Psoas muscle (tissue), 8 donors: ENCODE results near the gene PFDN4. TPM values are rescaled to one million over a fixed set of nuclear protein-coding genes. Genes with fewer than 3 reads are reported as not detected.
"Not testable (repeated sequence)": the region's sequence is repeated elsewhere in the genome, so short reads cannot be mapped to it uniquely, and the experiment has no call there.

Experiments
- ATAC-seq, 4 donors: fragments of 200-7000 bp; cut with Tn5 transposase; one replicate each; pipeline ENCODE4 v1.9.1; 2020; ENCODE audit warnings: moderate library complexity in 3 of 4, mild to moderate bottlenecking in 2 of 4
- DNase-seq, 2 donors: peaks; one replicate each; pipeline ENCODE4 v3.0.0-alpha.2; 2020
- H3K27ac ChIP-seq: fragments of 200-600 bp; one replicate; pipeline ENCODE4 v1.8.0; 2022
- H3K27me3 ChIP-seq, 3 donors: fragments of 200-600 bp in 1 of 3; one replicate each; pipeline versions ENCODE4 v1.6.1 to v1.8.0; 2013 to 2022; ENCODE audit warnings: low read length in 2 of 3, mild to moderate bottlenecking in 2 of 3, moderate library complexity in 1 of 3; ENCODE audit not compliant: insufficient read depth in 3 of 3
- H3K36me3 ChIP-seq, 2 donors: fragments of 200-600 bp in 1 of 2; one replicate each; pipeline versions ENCODE4 v1.6.1 to v1.8.0; 2013 to 2022; ENCODE audit warnings: low read depth in 1 of 2, mild to moderate bottlenecking in 1 of 2, moderate library complexity in 1 of 2; ENCODE audit not compliant: insufficient read depth in 1 of 2
- H3K4me1 ChIP-seq: fragments of 200-600 bp; one replicate; pipeline ENCODE4 v1.8.0; 2022
- H3K4me3 ChIP-seq: fragments of 200-600 bp; one replicate; pipeline ENCODE4 v1.8.0; 2022; ENCODE audit warnings: mild to moderate bottlenecking
- H3K9me3 ChIP-seq: fragments of 200-600 bp; one replicate; pipeline ENCODE4 v1.8.0; 2022
- CTCF ChIP-seq: fragments of 200-600 bp; IDR thresholded peaks from one replicate; pipeline ENCODE4 v1.8.0; 2022; ENCODE audit warnings: antibody characterized with exemption
- WGBS, 3 donors: extraction: QIAGEN DNeasy Blood & Tissue Kit; methylation state at CpG; one replicate each; pipeline versions ENCODE4 v1.1.6 to v1.1.7; 2013; 5-methylcytosine and 5-hydroxymethylcytosine counted together
- intact Hi-C, 2 donors: fragments of 100-400 bp; cut with DNase I; formaldehyde crosslinking; loops; one replicate each; pipeline versions ENCODE4 v1.11.0 to v1.14.2; 2022
- polyA plus RNA-seq, 3 donors: library from polyadenylated mRNA; stranded (reverse); fragments of 200-250 nt; gene quantifications; one replicate each; pipeline ENCODE4 v1.2.3, GENCODE V29; 2013
- total RNA-seq, 4 donors: library from RNA; stranded (reverse); fragmentation: NEBNext Ultra II Directional in 2 of 4; extraction: Animal tissue kit (Norgen Biotek cat#: 25700) in 2 of 4; gene quantifications; one replicate each; pipeline versions ENCODE4 v1.2.1 to v1.2.4, GENCODE V29; 2021 to 2023
- donor health status: healthy with polysubstance abuse.
- donor health status: DM: no; HTN: no; CAD: no; lungs with moderate emphysema.
- donor health status: Bipolar disorder and iron deficiency.
- donor health status: healthy.
- donor health status: DM: yes; HTN: yes; CAD: no.
- donor health status: DM: no; HTN: no; CAD: no.
- donor health status: DM: no; HTN: no; CAD: no.
- donor health status: DM: yes; HTN: yes; CAD: no.

The PFDN4 gene
- total and polyA plus RNA-seq, 7 donors, result 15.8 to 77.5 (median 26.3) TPM

- intact Hi-C loops, result no loop called here
- Histone ChIP-seq H3K9me3 (no peaks in the 10 kb centered on the region), H3K27me3 (no peaks in the 10 kb centered on the region), H3K4me3 (no peak overlapping the region), H3K36me3 (no peaks in the 10 kb centered on the region), H3K27ac (no peak overlapping the region), H3K4me1 (no peaks in the 10 kb centered on the region)
- ATAC-seq (no peak), DNase-seq (no peak)
- no peak for TF ChIP-seq CTCF
- WGBS, 3 donors, result 76 to 83% (median 76%) methylated on average over 12 of the region's 12 CpGs
Measured at GRCh38 chr20:54237116-54237943, 29.4 kb downstream of the PFDN4 start.

DNA sequence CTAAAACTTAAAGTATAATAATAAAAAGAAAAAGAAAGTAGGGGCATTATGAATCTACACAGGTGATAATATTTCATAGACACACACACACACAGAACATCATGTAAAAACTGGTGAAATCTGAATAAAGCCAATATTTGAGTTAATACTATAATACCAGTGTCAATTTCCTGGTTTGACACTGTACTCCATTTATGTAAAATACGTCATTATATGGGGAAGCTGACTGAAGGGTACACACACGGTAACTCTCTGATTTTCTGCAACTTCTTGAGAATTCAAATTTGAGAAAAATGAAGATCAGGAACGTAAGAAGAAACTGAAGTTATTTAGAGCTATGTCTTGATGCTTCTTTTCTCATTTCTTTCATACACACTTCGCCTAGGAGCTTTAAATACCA is 36.2 kb downstream of the PFDN4 start:
- Histone ChIP-seq H3K36me3 (no peaks in the 10 kb centered on the region), H3K27ac (no peak overlapping the region), H3K4me3 (no peak overlapping the region), H3K27me3 (no peaks in the 10 kb centered on the region), H3K4me1 (no peaks in the 10 kb centered on the region), H3K9me3 (no peaks in the 10 kb centered on the region)
- ATAC-seq (no peak), DNase-seq (no peak)
- intact Hi-C loops, result no loop called here
- no peak for TF ChIP-seq CTCF
- WGBS, 3 donors, result 78 to 82% (median 79%) methylated on average over 4 of the region's 4 CpGs

GRCh38 chr20:54248705-54249104 is 40.8 kb downstream of the PFDN4 start:
- H3K4me1 ChIP-seq, H3K27ac ChIP-seq, H3K27me3 ChIP-seq, DNase-seq, ATAC-seq, H3K9me3 ChIP-seq, intact Hi-C loops, H3K4me3 ChIP-seq, H3K36me3 ChIP-seq: not testable (repeated sequence)
- 90 to 96% (median 91%) methylated on average over 4 of the region's 4 CpGs for WGBS, 3 donors

GRCh38 chr20:54250691-54251090 is 42.8 kb downstream of the PFDN4 start:
- intact Hi-C loops, result no loop called here
- Histone ChIP-seq H3K9me3 (no peaks in the 10 kb centered on the region), H3K4me1 (no peaks in the 10 kb centered on the region), H3K27me3 (no peaks in the 10 kb centered on the region), H3K4me3 (no peak overlapping the region), H3K36me3 (no peaks in the 10 kb centered on the region), H3K27ac (no peak overlapping the region)
- no peak for DNase-seq
- TF ChIP-seq CTCF, result no peak
- WGBS, 3 donors, result 76 to 92% (median 89%) methylated on average over 6 to 10 of the region's 10 CpGs
- no peak for ATAC-seq

DNA sequence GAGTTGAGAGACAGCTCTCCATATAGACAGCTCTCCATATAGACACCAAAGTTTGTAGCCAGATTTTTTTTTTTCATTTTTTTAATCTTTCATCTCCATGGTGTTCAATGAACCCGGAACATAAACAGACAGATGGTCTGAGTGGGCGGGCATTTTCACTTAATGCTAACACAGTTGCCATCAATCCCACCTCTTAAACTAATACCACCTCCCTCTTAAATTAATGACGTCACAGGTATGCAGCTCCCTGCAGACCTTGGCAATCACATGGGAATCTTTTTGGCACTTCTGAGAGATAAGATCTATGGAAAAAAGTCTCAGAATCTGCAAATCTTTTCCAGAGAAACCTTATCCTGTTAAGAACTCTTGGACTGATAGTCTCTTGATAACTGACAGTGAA is 43.2 kb downstream of the PFDN4 start:
- intact Hi-C loops, result no loop called here
- Histone ChIP-seq H3K9me3 (no peaks in the 10 kb centered on the region), H3K27me3 (no peaks in the 10 kb centered on the region), H3K27ac (no peak overlapping the region), H3K4me1 (no peaks in the 10 kb centered on the region), H3K4me3 (no peak overlapping the region), H3K36me3 (no peaks in the 10 kb centered on the region)
- TF ChIP-seq CTCF, result no peak
- ATAC-seq (no peak), DNase-seq (no peak)
- WGBS, 3 donors, result 69 to 79% (median 79%) methylated on average over 3 of the region's 3 CpGs
